H1 (cell line): Measurements from ENCODE around the gene C1GALT1C1L. TPM values are rescaled to one million over a fixed set of nuclear protein-coding genes. Genes with fewer than 3 reads are reported as not detected.
"Not testable (repeated sequence)": the region's sequence is repeated elsewhere in the genome, so short reads cannot be mapped to it uniquely, and the experiment has no call there.

ENCODE experiments used
- CTCF ChIA-PET: fragments of 300-600 bp; sonication (Branson Sonifier 250); formaldehyde crosslinking; loops from one replicate; lab custom pipeline; 2021; ENCODE audit not compliant: partially characterized antibody; lab: Charles Lee
- POLR2A ChIA-PET: fragments of 300-600 bp; sonication (Branson Sonifier 250); formaldehyde crosslinking; loops from one replicate; lab custom pipeline; 2021; ENCODE audit warnings: inconsistent platforms; ENCODE audit not compliant: partially characterized antibody; lab: Charles Lee
- DNase-seq, 2 experiments: peaks; one replicate each; pipeline versions ENCODE4 v3.0.0 to v3.0.0-alpha.2; 2010 to 2022; ENCODE audit warnings: low spot score in 2 of 2, low read depth in 1 of 2, mixed read lengths in 1 of 2
- FAIRE-seq: peaks from 2 replicates; lab custom pipeline; 2011; peaks lifted over from hg19 to GRCh38; lab: Jason Lieb, UNC
- H2AFZ ChIP-seq: 2 replicates; pipeline ENCODE4 v1.8.1; 2012; ENCODE audit warnings: low read length, inconsistent platforms
- H2AK5ac ChIP-seq: 2 replicates; pipeline ENCODE4 v1.6.1; 2013; ENCODE audit warnings: low read depth, low read length
- H2BK120ac ChIP-seq: replicated peaks from 2 replicates; pipeline ENCODE3; 2013; ENCODE audit warnings: low read depth, low read length, inconsistent platforms
- H2BK12ac ChIP-seq: 2 replicates; pipeline ENCODE4 v1.6.1; 2013; ENCODE audit warnings: low read depth, low read length
- H2BK15ac ChIP-seq: 2 replicates; pipeline ENCODE4 v1.6.1; 2013; ENCODE audit warnings: low read length
- H2BK20ac ChIP-seq: 2 replicates; pipeline ENCODE4 v1.6.1; 2013; ENCODE audit warnings: low read length
- H2BK5ac ChIP-seq: 2 replicates; pipeline ENCODE4 v1.6.1; 2013; ENCODE audit warnings: low read depth, low read length
- H3K14ac ChIP-seq: 2 replicates; pipeline ENCODE4 v1.6.1; 2013; ENCODE audit warnings: inconsistent platforms; ENCODE audit not compliant: insufficient read length
- H3K18ac ChIP-seq: 2 replicates; pipeline ENCODE4 v1.6.1; 2013; ENCODE audit warnings: low read length; ENCODE audit errors: extremely low read depth
- H3K23ac ChIP-seq: 2 replicates; pipeline ENCODE4 v1.6.1; 2013; ENCODE audit warnings: inconsistent platforms; ENCODE audit not compliant: insufficient read length
- H3K23me2 ChIP-seq: 2 replicates; pipeline ENCODE4 v1.6.1; 2013; ENCODE audit warnings: low read depth, low read length
- H3K27ac ChIP-seq: 2 replicates; pipeline ENCODE4 v1.6.1; 2011; ENCODE audit warnings: low read depth, low read length, inconsistent platforms
- H3K27me3 ChIP-seq, 4 experiments: replicated peaks in 1 of 4; 1 replicate in 1 of 4; 2 replicates in 3 of 4; pipeline versions ENCODE4 v1.6.1 to v1.8.1; 2011 to 2013; ENCODE audit warnings: low read length in 3 of 4, mild to moderate bottlenecking in 3 of 4, inconsistent platforms in 2 of 4, mixed read lengths in 2 of 4, moderate library complexity in 1 of 4; ENCODE audit not compliant: control insufficient read depth in 3 of 4, insufficient read depth in 3 of 4; ENCODE audit errors: extremely low read depth in 1 of 4
- H3K36me3 ChIP-seq, 4 experiments: 2 replicates each; pipeline versions ENCODE4 v1.6.1 to v1.8.1; 2011 to 2013; ENCODE audit warnings: mild to moderate bottlenecking in 4 of 4, low read length in 3 of 4, moderate library complexity in 2 of 4, control low read depth in 1 of 4, inconsistent platforms in 1 of 4; ENCODE audit not compliant: insufficient read depth in 4 of 4, control insufficient read depth in 2 of 4
- H3K4ac ChIP-seq: replicated peaks from 2 replicates; pipeline ENCODE3; 2013; ENCODE audit warnings: low read length, low read depth, mixed read lengths, inconsistent platforms; ENCODE audit not compliant: insufficient read length
- H3K4me1 ChIP-seq, 4 experiments: replicated peaks in 1 of 4; 1 replicate in 1 of 4; 2 replicates in 3 of 4; pipeline versions ENCODE4 v1.6.1 to v1.8.1; 2011 to 2013; ENCODE audit warnings: low read length in 3 of 4, inconsistent platforms in 2 of 4, mixed read lengths in 1 of 4; ENCODE audit not compliant: insufficient read depth in 4 of 4, control insufficient read depth in 3 of 4
- H3K4me2 ChIP-seq, 2 experiments: 2 replicates each; pipeline versions ENCODE4 v1.6.1 to v1.8.1; 2011 to 2013; ENCODE audit warnings: low read depth in 2 of 2, low read length in 2 of 2, control low read depth in 1 of 2, inconsistent platforms in 1 of 2, mild to moderate bottlenecking in 1 of 2; ENCODE audit not compliant: insufficient read depth in 1 of 2
- H3K4me3 ChIP-seq, 4 experiments: fragments of 200-600, 300-600 bp in 1 of 4; sonication (generic), shearing (Covaris generic), sonication (Bioruptor Twin) in 1 of 4; 2 replicates each; pipeline versions ENCODE4 v1.5.1 to v1.8.1; 2011 to 2016; ENCODE audit warnings: low read length in 4 of 4, low read depth in 3 of 4, control low read depth in 2 of 4, inconsistent platforms in 2 of 4, mild to moderate bottlenecking in 2 of 4, mixed read lengths in 1 of 4, moderate library complexity in 1 of 4; ENCODE audit not compliant: insufficient read depth in 2 of 4; ENCODE audit errors: extremely low read depth in 1 of 4
- H3K56ac ChIP-seq: replicated peaks from 2 replicates; pipeline ENCODE3; 2013; ENCODE audit warnings: low read depth, mild to moderate bottlenecking, mixed read lengths, low read length, inconsistent platforms; ENCODE audit not compliant: insufficient read length
- H3K79me1 ChIP-seq: 2 replicates; pipeline ENCODE4 v1.6.1; 2013; ENCODE audit warnings: low read depth, low read length, control low read depth
- H3K79me2 ChIP-seq, 2 experiments: 2 replicates each; pipeline versions ENCODE4 v1.6.1 to v1.8.1; 2012 to 2013; ENCODE audit warnings: low read length in 2 of 2, mild to moderate bottlenecking in 2 of 2, inconsistent platforms in 1 of 2; ENCODE audit not compliant: insufficient read depth in 2 of 2, control insufficient read depth in 1 of 2
- H3K9ac ChIP-seq, 4 experiments: replicated peaks in 1 of 4; 1 replicate in 1 of 4; 2 replicates in 3 of 4; pipeline versions ENCODE4 v1.6.1 to v1.8.1; 2011 to 2013; ENCODE audit warnings: low read depth in 3 of 4, low read length in 3 of 4, control low read depth in 2 of 4, mild to moderate bottlenecking in 2 of 4, moderate library complexity in 2 of 4, inconsistent platforms in 1 of 4; ENCODE audit errors: extremely low read depth in 1 of 4
- H3K9me3 ChIP-seq, 2 experiments: 2 replicates each; pipeline versions ENCODE4 v1.6.1 to v1.8.1; 2012 to 2013; ENCODE audit warnings: mild to moderate bottlenecking in 2 of 2, moderate library complexity in 2 of 2, control low read depth in 1 of 2, inconsistent platforms in 1 of 2, low read depth in 1 of 2, low read length in 1 of 2, mixed read lengths in 1 of 2; ENCODE audit not compliant: insufficient read depth in 2 of 2
- H4K20me1 ChIP-seq, 2 experiments: replicated peaks in 1 of 2; 2 replicates each; pipeline versions ENCODE3 to v1.8.1; 2011 to 2013; ENCODE audit warnings: inconsistent platforms in 2 of 2, low read length in 2 of 2, mild to moderate bottlenecking in 1 of 2; ENCODE audit not compliant: insufficient read depth in 2 of 2, control insufficient read depth in 1 of 2
- H4K5ac ChIP-seq: 2 replicates; pipeline ENCODE4 v1.6.1; 2013; ENCODE audit warnings: low read length, low read depth, mixed read lengths, inconsistent platforms; ENCODE audit not compliant: insufficient read length
- H4K8ac ChIP-seq: 2 replicates; pipeline ENCODE4 v1.8.0; 2013; ENCODE audit warnings: mild to moderate bottlenecking, moderate library complexity, low read length, inconsistent platforms; ENCODE audit not compliant: insufficient read depth; ENCODE audit errors: extremely low read depth
- H4K91ac ChIP-seq: replicated peaks from 2 replicates; pipeline ENCODE3; 2013; ENCODE audit warnings: low read length, mixed read lengths, inconsistent platforms; ENCODE audit not compliant: insufficient read length
- WGBS, 2 experiments: shearing (Covaris generic) in 1 of 2; methylation state at CpG; one replicate each; pipeline versions ENCODE4 v1.1.6 to v1.1.7; 2013 to 2015; ENCODE audit warnings: low lambda C conversion rate in 2 of 2, mixed read lengths in 2 of 2, inconsistent platforms in 1 of 2, low coverage in 1 of 2, missing lambda C conversion rate in 1 of 2; ENCODE audit not compliant: insufficient replicate concordance in 2 of 2, insufficient coverage in 1 of 2, insufficient read length in 1 of 2; ENCODE audit errors: extremely low coverage in 1 of 2, missing lambda C conversion rate in 1 of 2; 5-methylcytosine and 5-hydroxymethylcytosine counted together
- polyA plus RNA-seq, 7 experiments: library from polyadenylated mRNA; depleted of rRNA in 3 of 7; stranded (reverse) in 5 of 7; unstranded in 2 of 7; fragments of >200 nt in 5 of 7; fragments of 200-250 nt in 2 of 7; gene quantifications; 1 replicate in 5 of 7; 2 replicates in 1 of 7; 4 replicates in 1 of 7; pipeline versions ENCODE4 v1.2.1 to v1.2.3, GENCODE V29; 2011 to 2013; ENCODE audit warnings: missing spikeins in 2 of 7, mixed read lengths in 2 of 7
- total RNA-seq: library from RNA; stranded (reverse); fragmentation: NEBNext Ultra II Directional; extraction: Animal tissue kit (Norgen Biotek cat#: 25700); gene quantifications from 2 replicates; pipeline ENCODE4 v1.2.1, GENCODE V29; 2021

C1GALT1C1L gene
- total and polyA plus RNA-seq, 2 of the 8 experiments (the other 6 are each of a cell fraction or from before 2014, with no cell fraction given): 0.12 TPM; not detected in 1

DNA sequence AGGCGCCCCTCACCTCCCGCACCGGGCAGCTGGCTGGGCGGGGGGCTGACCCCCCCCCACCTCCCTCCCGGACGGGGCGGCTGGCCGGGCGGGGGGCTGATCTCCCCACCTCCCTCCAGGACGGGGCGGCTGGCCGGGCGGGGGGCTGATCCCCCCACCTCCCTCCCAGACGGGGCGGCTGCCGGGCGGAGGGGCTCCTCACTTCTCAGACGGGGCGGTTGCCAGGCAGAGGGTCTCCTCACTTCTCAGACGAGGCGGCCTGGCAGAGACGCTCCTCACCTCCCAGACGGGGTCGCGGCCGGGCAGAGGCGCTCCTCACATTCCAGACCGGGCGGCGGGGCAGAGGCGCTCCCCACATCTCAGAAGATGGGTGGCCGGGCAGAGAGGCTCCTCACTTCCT lies 1.6 kb upstream of the C1GALT1C1L start:
- H2AK5ac ChIP-seq, H2AFZ ChIP-seq, H3K79me1 ChIP-seq, H3K18ac ChIP-seq, H3K23me2 ChIP-seq, H4K91ac ChIP-seq, H4K5ac ChIP-seq, H3K4ac ChIP-seq, H2BK5ac ChIP-seq, CTCF ChIA-PET, H3K4me2 ChIP-seq, H3K23ac ChIP-seq, H2BK15ac ChIP-seq, H2BK20ac ChIP-seq, H3K27me3 ChIP-seq, H2BK120ac ChIP-seq, H3K4me3 ChIP-seq, H4K8ac ChIP-seq, H4K20me1 ChIP-seq, POLR2A ChIA-PET, H3K36me3 ChIP-seq, H3K27ac ChIP-seq, H3K79me2 ChIP-seq, FAIRE-seq, DNase-seq, H3K4me1 ChIP-seq, H3K56ac ChIP-seq, H2BK12ac ChIP-seq, H3K14ac ChIP-seq, H3K9ac ChIP-seq: not testable (repeated sequence)
- WGBS, 2 experiments: 95% methylated on average over 4 of the region's 32 CpGs; no CpG with 5 or more reads in 1 of the 2 experiments
- peaks cover 3 to 12% of the 10 kb centered on the region in 2 experiments; a peak in 1 of 4 replicates for H3K9me3 ChIP-seq
